OCI-LY7 (cell line): Measurements from ENCODE around the gene FBXO40.

ENCODE experiments used
- CTCF ChIP-seq: fragments of 200-600 bp; sonication (generic); conservative IDR thresholded peaks from 2 replicates; pipeline ENCODE4 v1.5.1; 2014; ENCODE audit warnings: mild to moderate bottlenecking, antibody characterized with exemption, low read length, moderate library complexity, mixed read lengths
- EZH2phosphoT487 ChIP-seq: fragments of 200-600 bp; sonication (generic); IDR thresholded peaks from 2 replicates; pipeline ENCODE4 v1.6.1; 2018; ENCODE audit warnings: low read depth, borderline replicate concordance, mild to moderate bottlenecking, mixed run types, antibody characterized with exemption, low read length, moderate library complexity, mixed read lengths

DNA sequence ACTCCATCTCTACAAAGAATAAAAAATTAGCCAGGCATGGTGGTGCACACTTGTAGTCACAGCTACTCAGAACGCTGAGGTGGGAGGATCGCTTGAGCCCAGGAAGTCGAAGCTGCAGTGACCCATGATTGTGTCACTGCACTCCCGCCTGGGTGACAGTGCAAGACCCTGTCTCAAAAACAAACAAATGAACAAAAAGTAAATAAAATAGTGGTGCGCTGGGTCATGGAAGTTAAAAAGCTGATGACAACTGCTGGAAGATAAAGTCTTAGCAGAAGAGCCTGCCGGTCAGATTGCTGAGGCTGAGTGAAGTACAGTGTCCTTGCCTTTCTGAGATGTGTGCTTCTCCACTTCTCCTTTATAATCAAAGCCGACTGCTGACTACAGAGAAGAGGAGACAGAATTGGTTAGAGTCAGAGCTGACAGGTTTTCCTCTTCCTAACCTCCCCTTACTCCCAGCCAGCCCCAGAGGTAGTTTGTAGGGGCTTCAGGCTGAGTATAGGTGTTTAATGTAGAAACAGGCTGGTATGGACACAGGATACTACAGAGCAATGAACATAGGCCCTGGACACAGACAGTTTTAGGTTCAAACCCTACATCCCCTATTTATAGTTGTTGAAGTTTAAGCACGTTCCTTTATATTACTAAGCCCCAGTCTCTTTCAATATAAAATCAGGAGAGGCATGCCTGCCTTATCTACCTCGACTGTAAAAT is 49.6 kb downstream of the FBXO40 start:
- no peak for TF ChIP-seq CTCF
- TF ChIP-seq EZH2phosphoT487: no peak
